Measurements from ENCODE around the gene ARMC5.

Gene ARMC5

DNA sequence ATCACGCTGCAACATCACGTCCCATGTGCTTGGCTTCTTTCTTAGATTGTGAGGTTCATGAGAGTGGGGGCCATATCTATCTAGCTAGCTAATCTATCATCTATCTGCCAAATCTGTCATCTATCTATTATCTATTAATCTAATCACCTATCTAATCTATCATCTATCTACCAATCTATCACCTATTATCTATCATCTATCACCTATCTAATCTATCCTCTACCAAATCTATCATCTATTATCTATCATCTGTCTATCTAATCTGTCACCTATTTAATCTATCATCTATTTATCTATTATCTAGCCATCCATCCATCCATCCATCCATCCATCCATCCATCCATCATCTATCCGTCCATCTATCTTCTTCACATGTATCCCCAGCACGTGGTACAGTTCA lies 45.4 kb upstream of the ARMC5 start:
- TF ChIP-seq POLR2AphosphoS5 (IDR thresholded peaks at IDR 0.05; ENCODE audit: low read depth, low read length) (no peak), TAF1 (IDR thresholded peaks at IDR 0.05; ENCODE audit: borderline replicate concordance, insufficient read depth, low read length) (no peak), FOXP2 (optimal IDR thresholded peaks at IDR 0.05; ENCODE audit: borderline replicate concordance, extremely low read depth, extremely low read length, insufficient read depth) (no peak), SIN3A (IDR thresholded peaks at IDR 0.05; ENCODE audit: borderline replicate concordance, insufficient read depth, low read length) (no peak), REST (IDR thresholded peaks at IDR 0.05; ENCODE audit: insufficient read depth in 1 of 2, low read depth in 2 of 2, low read length in 2 of 2) (no peak)

- TF ChIP-seq REST (IDR thresholded peaks at IDR 0.05; ENCODE audit: insufficient read depth in 1 of 2, low read depth in 2 of 2, low read length in 2 of 2): no peak
- TF ChIP-seq FOXP2 (optimal IDR thresholded peaks at IDR 0.05; ENCODE audit: borderline replicate concordance, extremely low read depth, extremely low read length, insufficient read depth): no peak
- no peak for TF ChIP-seq SIN3A (IDR thresholded peaks at IDR 0.05; ENCODE audit: borderline replicate concordance, insufficient read depth, low read length)
- TF ChIP-seq POLR2AphosphoS5 (IDR thresholded peaks at IDR 0.05; ENCODE audit: low read depth, low read length): no peak
- TF ChIP-seq TAF1 (IDR thresholded peaks at IDR 0.05; ENCODE audit: borderline replicate concordance, insufficient read depth, low read length): no peak
Measured at GRCh38 chr16:31414706-31415105, 44.6 kb upstream of the ARMC5 start.

- TF ChIP-seq FOXP2 (optimal IDR thresholded peaks at IDR 0.05; ENCODE audit: borderline replicate concordance, extremely low read depth, extremely low read length, insufficient read depth) (no peak), REST (IDR thresholded peaks at IDR 0.05; ENCODE audit: insufficient read depth in 1 of 2, low read depth in 2 of 2, low read length in 2 of 2) (no peak), SIN3A (IDR thresholded peaks at IDR 0.05; ENCODE audit: borderline replicate concordance, insufficient read depth, low read length) (no peak), TAF1 (IDR thresholded peaks at IDR 0.05; ENCODE audit: borderline replicate concordance, insufficient read depth, low read length) (no peak), POLR2AphosphoS5 (IDR thresholded peaks at IDR 0.05; ENCODE audit: low read depth, low read length) (no peak)
Measured at GRCh38 chr16:31416371-31416770, 42.9 kb upstream of the ARMC5 start.

GRCh38 chr16:31417916-31418315 lies 41.4 kb upstream of the ARMC5 start:
- TF ChIP-seq SIN3A (IDR thresholded peaks at IDR 0.05; ENCODE audit: borderline replicate concordance, insufficient read depth, low read length) (no peak), TAF1 (IDR thresholded peaks at IDR 0.05; ENCODE audit: borderline replicate concordance, insufficient read depth, low read length) (no peak), REST (IDR thresholded peaks at IDR 0.05; ENCODE audit: insufficient read depth in 1 of 2, low read depth in 2 of 2, low read length in 2 of 2) (no peak), FOXP2 (optimal IDR thresholded peaks at IDR 0.05; ENCODE audit: borderline replicate concordance, extremely low read depth, extremely low read length, insufficient read depth) (no peak), POLR2AphosphoS5 (IDR thresholded peaks at IDR 0.05; ENCODE audit: low read depth, low read length) (no peak)

GRCh38 chr16:31420037-31420436 lies 39.3 kb upstream of the ARMC5 start:
- TF ChIP-seq POLR2AphosphoS5 (IDR thresholded peaks at IDR 0.05; ENCODE audit: low read depth, low read length) (no peak), SIN3A (IDR thresholded peaks at IDR 0.05; ENCODE audit: borderline replicate concordance, insufficient read depth, low read length) (no peak), FOXP2 (optimal IDR thresholded peaks at IDR 0.05; ENCODE audit: borderline replicate concordance, extremely low read depth, extremely low read length, insufficient read depth) (no peak), REST (IDR thresholded peaks at IDR 0.05; ENCODE audit: insufficient read depth in 1 of 2, low read depth in 2 of 2, low read length in 2 of 2) (no peak), TAF1 (IDR thresholded peaks at IDR 0.05; ENCODE audit: borderline replicate concordance, insufficient read depth, low read length) (no peak)

All from PFSK-1 (cell line).